GM12872 (cell line): ENCODE results near the gene RNF213.

ENCODE experiments used
- CTCF ChIP-seq: IDR thresholded peaks from 3 replicates; pipeline ENCODE4 v1.5.1; 2011; ENCODE audit warnings: low read depth, mild to moderate bottlenecking, low read length, moderate library complexity; ENCODE audit not compliant: insufficient read depth

The RNF213 gene

GRCh38 chr17:80382446-80382845 is 121.8 kb downstream of the RNF213 start:
- no peak for TF ChIP-seq CTCF

- no peak for TF ChIP-seq CTCF
Observed at GRCh38 chr17:80382956-80383355, 122.3 kb downstream of the RNF213 start.

- TF ChIP-seq CTCF, result no peak
Observed at GRCh38 chr17:80384078-80384960, 123.7 kb downstream of the RNF213 start.

- no peak for TF ChIP-seq CTCF
Observed at GRCh38 chr17:80385046-80385445, 124.4 kb downstream of the RNF213 start.

- TF ChIP-seq CTCF, result no peak
Observed at GRCh38 chr17:80386341-80386740, 125.7 kb downstream of the RNF213 start.

- no peak for TF ChIP-seq CTCF
Observed at GRCh38 chr17:80387071-80387470, 126.4 kb downstream of the RNF213 start.

GRCh38 chr17:80388175-80388574 is 127.5 kb downstream of the RNF213 start:
- 0 out of 3 replicates have a peak, but pooled peaks have one; percentile 5 for TF ChIP-seq CTCF
